ENCODE measurements around the gene NAV2.
A peak's percentile ranks its signal among the peaks of the same experiment; 100 is the strongest.

The NAV2 gene

DNA sequence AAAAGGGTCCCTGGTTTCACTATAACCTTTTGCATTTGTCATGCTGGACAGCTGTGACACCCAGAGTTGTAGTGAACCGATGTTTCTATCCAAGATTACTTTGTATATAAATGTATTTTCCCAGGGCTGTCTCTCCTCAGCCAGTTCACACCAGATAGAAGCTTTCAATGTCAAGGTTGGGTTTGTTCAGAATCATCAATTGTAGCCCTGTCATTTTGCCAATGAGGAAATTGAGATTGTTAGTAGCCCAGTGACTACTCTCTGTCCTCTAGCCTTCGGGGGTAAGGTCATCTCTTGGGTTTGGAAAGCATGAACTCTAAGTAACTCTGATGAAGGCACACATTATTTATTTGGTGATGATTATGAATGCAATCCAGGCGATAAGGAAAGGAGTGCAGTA is 282.0 kb downstream of the NAV2 start:
- TF ChIP-seq, protein P1, sequence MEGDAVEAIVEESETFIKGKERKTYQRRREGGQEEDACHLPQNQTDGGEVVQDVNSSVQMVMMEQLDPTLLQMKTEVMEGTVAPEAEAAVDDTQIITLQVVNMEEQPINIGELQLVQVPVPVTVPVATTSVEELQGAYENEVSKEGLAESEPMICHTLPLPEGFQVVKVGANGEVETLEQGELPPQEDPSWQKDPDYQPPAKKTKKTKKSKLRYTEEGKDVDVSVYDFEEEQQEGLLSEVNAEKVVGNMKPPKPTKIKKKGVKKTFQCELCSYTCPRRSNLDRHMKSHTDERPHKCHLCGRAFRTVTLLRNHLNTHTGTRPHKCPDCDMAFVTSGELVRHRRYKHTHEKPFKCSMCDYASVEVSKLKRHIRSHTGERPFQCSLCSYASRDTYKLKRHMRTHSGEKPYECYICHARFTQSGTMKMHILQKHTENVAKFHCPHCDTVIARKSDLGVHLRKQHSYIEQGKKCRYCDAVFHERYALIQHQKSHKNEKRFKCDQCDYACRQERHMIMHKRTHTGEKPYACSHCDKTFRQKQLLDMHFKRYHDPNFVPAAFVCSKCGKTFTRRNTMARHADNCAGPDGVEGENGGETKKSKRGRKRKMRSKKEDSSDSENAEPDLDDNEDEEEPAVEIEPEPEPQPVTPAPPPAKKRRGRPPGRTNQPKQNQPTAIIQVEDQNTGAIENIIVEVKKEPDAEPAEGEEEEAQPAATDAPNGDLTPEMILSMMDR (IDR thresholded peaks at IDR 0.05; ENCODE audit: low read depth, low read length) = no peak
- no peak for DNase-seq (ENCODE audit: extremely low read depth, low read depth)

DNA sequence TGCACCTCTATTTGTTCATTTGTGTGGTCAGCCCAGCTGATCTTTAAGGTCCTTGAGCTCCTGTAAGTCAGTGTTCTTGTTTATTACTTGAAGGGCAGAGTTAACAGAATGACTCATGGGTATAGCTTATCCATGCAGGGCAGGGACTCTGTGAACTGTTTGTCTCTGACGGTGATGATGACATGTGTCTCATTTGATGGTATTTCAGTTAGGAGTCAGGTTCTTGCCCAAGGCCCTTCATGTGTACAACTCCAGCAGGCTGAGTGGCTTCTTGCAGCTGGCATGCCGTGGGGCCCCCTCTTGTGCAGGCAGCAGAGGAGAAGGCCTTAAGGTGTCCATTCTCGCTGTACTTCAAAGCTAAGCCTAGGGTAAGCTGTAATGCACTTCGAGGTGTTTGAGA is 282.5 kb downstream of the NAV2 start:
- peak; percentile 50 for DNase-seq (ENCODE audit: extremely low read depth, low read depth)
- TF ChIP-seq, protein P1 (IDR thresholded peaks at IDR 0.05; ENCODE audit: low read depth, low read length) = no peak

DNA sequence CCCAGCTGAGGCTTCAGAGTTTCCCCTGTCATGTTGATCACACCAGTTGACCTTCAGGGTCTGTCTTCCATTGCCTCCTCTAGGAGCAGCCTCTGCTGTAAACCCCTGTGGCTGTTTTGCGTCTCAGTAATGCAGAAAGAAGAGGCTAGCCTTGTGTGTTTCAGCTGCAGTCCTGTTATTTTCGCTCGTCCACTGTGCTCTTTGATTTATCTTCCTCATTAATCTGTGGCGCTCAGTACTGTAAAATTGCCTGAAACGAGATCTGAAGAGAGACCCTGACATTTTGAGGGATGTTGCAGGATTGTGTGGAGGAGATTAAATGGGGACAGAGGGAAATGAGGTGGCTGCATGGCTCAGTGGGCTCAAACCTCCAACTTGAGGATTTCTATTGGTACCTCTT is 283.9 kb downstream of the NAV2 start:
- DNase-seq (ENCODE audit: extremely low read depth, low read depth) = no peak
- TF ChIP-seq, protein P1 (IDR thresholded peaks at IDR 0.05; ENCODE audit: low read depth, low read length) = no peak

DNA sequence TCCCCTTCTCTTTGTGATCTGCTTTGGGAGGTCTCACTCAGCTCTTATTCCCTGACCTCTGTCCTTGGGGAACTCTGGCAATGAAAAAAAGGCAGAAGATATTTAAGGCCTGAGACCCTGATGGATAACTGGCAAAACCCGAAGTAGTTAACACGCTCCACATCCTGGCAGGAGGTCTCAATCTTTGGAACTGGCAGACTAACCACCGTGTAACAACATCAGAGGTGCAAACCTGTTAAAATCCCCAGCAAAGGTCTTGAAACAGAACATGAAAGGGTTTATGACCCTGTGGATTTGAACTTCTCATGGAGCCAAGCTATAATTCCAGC is 287.3 kb downstream of the NAV2 start:
- DNase-seq (ENCODE audit: extremely low read depth, low read depth) = no peak
- TF ChIP-seq, protein P1 (IDR thresholded peaks at IDR 0.05; ENCODE audit: low read depth, low read length) = no peak

DNA sequence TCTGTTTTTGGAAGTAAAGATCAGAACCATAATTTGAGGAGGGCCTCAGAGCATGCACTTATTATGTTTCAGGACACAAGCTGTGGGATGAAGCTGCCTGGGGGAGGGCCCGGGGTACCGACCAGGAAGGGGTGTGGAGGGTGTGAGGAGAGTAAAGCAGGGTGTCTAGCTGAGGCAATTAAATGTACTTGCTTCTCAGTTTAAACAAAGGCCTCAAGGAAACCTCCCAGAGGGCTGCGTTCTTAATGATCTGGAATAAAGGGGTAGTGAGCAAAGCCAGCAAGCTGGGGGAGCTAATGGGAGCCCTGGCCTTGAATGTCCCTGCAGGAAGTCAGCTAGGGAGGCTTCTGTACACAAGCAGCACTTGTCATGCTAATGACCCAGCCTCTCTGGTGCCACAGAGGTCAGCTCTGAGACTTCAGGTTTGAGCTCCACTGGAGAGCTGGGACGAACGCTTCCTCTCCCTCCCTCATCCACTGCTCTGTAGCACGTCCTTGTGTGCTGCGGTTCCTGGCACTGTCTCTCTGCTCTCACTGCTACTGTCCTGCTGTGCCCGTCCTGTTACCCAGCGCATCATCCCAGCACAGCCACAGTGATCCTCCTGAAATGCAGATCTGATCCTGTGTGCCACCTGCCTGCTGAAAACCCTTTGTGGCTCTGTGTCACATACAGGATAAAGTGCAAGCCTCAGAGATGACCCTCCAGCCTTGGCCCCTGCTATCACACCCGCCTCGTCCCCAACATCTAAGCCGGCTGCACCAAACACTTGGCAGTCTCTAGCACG is 287.9 kb downstream of the NAV2 start:
- TF ChIP-seq, protein P1 (IDR thresholded peaks at IDR 0.05; ENCODE audit: low read depth, low read length) = no peak
- no peak for DNase-seq (ENCODE audit: extremely low read depth, low read depth)

DNA sequence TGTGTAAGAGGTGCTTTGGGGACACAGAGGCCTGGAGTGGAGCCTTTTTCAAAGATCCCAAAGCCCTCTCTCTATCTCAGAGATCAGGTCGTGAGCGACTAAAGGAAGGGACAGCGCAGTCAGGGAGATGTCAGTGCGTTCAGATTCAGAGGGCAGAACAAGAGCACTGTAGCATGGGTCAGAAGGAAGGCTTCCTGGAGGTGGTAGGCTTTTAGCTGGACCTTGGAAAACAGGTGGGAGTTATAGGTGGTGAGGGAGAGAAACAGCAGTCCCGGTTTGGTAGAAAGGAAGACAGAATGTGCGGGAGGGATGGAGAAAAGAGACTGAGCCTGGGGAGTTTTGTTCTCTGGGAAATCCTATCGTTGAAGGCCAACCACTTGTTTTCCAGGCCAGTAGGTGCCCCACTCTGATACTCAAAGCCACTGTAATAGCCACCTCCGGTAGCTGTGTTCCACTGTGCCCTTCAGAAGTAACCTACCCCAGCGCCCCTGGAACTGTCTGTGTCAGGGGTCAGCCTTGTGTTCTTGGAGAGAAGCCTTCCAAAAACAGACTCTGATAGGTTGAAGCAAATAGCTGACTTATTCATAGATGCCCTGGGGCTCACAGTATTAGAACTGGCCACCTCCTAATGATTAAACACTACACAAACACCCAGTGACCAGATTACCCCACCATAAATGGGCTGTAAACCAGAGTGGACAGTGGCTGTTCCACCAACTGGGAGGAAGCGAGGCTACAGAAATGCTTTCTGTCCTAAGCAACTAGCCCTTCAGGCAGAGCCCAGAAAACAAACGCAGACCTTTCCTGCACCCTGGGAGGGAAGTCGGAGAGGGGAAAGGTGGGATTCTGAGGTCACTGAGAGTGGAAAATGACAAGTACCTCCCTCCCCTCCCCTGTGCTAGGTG is 289.9 kb downstream of the NAV2 start:
- no peak for DNase-seq (ENCODE audit: extremely low read depth, low read depth)
- TF ChIP-seq, protein P1 (IDR thresholded peaks at IDR 0.05; ENCODE audit: low read depth, low read length) = no peak

DNA sequence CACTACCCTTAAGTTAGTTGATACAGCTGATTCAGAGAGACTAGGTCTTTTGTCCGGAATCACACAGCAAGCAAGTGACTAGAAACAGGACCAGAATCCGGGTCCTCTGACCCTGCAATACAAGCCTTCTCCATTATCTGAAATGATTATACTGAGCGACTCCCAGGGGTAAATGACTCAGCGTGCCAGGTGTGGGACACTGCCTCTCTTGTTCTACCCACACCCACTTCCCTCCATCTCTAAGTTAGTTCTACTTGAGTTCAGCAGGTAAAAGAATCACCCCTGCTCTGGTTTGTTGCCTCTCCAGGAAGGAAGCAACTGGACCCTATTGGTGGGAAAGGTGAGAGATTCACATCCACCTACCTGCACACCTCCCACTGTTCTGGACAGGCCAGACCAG is 290.7 kb downstream of the NAV2 start:
- TF ChIP-seq, protein P1 (IDR thresholded peaks at IDR 0.05; ENCODE audit: low read depth, low read length) = no peak

More for the DNA sequence above, 290.7 kb downstream of the NAV2 start:
- no peak for DNase-seq (ENCODE audit: extremely low read depth, low read depth)

Measured in AG09319 (cell line).